Transverse colon (tissue), 4 donors: ENCODE data around the gene SLC5A1. TPM values are rescaled to one million over a fixed set of nuclear protein-coding genes. Genes with fewer than 3 reads are reported as not detected.

Source experiments
- DNase-seq: peaks from one replicate; pipeline ENCODE4 v3.0.0-alpha.2; 2019
- H3K27ac ChIP-seq, 4 donors: fragments of 200-600 bp; sonication (generic); 2 replicates each; pipeline ENCODE4 v1.5.1; 2016 to 2018; ENCODE audit warnings: inconsistent platforms in 4 of 4
- H3K27me3 ChIP-seq: fragments of 200-600 bp; sonication (generic); 2 replicates; pipeline ENCODE4 v1.5.1; 2017; ENCODE audit warnings: inconsistent platforms
- H3K36me3 ChIP-seq, 4 donors: fragments of 200-600 bp; sonication (generic); 2 replicates each; pipeline ENCODE4 v1.5.1; 2017 to 2019; ENCODE audit warnings: inconsistent platforms in 4 of 4
- H3K4me1 ChIP-seq, 4 donors: fragments of 200-600 bp; sonication (generic); 2 replicates each; pipeline ENCODE4 v1.5.1; 2017 to 2020; ENCODE audit warnings: inconsistent platforms in 4 of 4
- H3K4me3 ChIP-seq, 4 donors: fragments of 200-600 bp; sonication (generic); 1 replicate in 1 of 4; 2 replicates in 3 of 4; pipeline versions ENCODE4 v1.5.1 to v1.6.1; 2017 to 2019; ENCODE audit warnings: inconsistent platforms in 4 of 4
- H3K9me3 ChIP-seq, 2 donors: fragments of 200-600 bp; sonication (generic); 2 replicates each; pipeline ENCODE4 v1.5.1; 2017 to 2019; ENCODE audit warnings: inconsistent platforms in 2 of 2
- EP300 ChIP-seq: sonication (generic); formaldehyde crosslinking; IDR thresholded peaks from one replicate; pipeline ENCODE4 v1.6.1; 2017; ENCODE audit warnings: antibody characterized with exemption, low read depth
- POLR2A ChIP-seq: fragments of 450-650 bp; IDR thresholded peaks from one replicate; pipeline ENCODE4 v1.6.1; 2016; ENCODE audit warnings: antibody characterized with exemption, mild to moderate bottlenecking, moderate library complexity
- POLR2AphosphoS5 ChIP-seq, 3 donors: sonication (generic); formaldehyde crosslinking; IDR thresholded peaks; one replicate each; pipeline ENCODE4 v1.6.1; 2016; ENCODE audit warnings: antibody characterized with exemption in 3 of 3
- WGBS, 2 donors: methylation state at CpG; one replicate each; pipeline ENCODE4 v1.1.5; 2018; ENCODE audit warnings: low coverage in 1 of 2; 5-methylcytosine and 5-hydroxymethylcytosine counted together
- in situ Hi-C, 4 donors: fragments of 200-750 bp; cut with MboI; loops; one replicate each; pipeline versions ENCODE4 v1.15.0 to v1.15.1; 2017; ENCODE audit warnings: low sequenced_read_pairs in 3 of 4, low pct_ligation_motif_present in 1 of 4, low pct_unique_long_range_greater_than_20kb in 1 of 4
- intact Hi-C: fragments of 100-400 bp; cut with DNase I; formaldehyde crosslinking; loops from one replicate; pipeline ENCODE4 v1.15.1; 2023; ENCODE audit warnings: low total_unique reads
- total RNA-seq, 4 donors: library from RNA; depleted of rRNA; stranded (reverse); fragments of >200 nt; gene quantifications; one replicate each; pipeline ENCODE4 v1.1.0, GENCODE V29; 2016
- TF ChIP-seq, protein P1 (sequence below), 5 experiments: fragments of 200-600 bp in 3 of 5; fragments of 450-650 bp in 2 of 5; sonication (generic) in 3 of 5; IDR thresholded peaks; 1 replicate in 2 of 5; 2 replicates in 3 of 5; pipeline ENCODE4 v1.5.1; 2016 to 2017; ENCODE audit warnings: antibody characterized with exemption in 5 of 5, inconsistent platforms in 3 of 5, mild to moderate bottlenecking in 2 of 5, moderate library complexity in 1 of 5

Gene SLC5A1
- total RNA-seq, 4 donors from 2014 or later: 25.5 to 145 (median 83.2) TPM

DNA sequence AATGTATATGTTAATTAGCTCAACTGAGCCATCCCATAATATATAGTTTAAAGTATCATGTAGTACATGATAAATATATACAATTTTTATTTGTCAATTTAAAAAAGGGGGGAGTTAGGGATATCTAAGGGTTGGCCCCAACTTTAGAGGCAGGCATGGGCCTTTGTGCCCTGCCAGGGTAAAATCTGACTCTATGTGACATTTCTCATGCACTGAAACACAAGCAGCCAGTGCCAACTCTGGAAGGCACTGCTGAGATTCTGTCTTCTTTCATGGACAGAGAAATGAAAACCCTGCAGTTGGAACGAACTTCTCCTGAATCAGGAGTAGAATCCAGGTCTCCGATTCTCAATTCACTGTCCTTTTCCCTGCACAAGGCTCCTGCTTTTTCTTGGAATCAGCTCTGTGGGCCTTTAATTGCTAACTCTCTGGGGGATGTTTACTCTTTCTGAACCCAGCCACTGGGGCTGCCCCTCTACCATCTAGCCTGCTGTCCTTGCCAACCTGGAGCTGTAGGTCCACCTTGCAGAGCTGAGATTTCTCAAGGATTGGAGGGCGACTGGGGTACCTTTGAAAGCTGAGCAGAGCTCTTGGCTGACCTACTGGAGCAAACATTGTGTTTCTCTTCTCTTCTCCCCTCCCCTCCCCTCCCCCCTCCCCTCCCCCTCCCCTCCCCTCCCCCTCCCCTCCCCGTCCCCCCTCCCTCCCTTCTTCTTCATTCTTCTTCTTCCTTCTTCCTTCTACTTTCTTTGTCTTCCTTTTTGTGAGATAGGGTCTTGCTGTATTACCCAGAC lies 26.7 kb downstream of the SLC5A1 start:
- TF ChIP-seq POLR2AphosphoS5 (IDR thresholded peaks at IDR 0.05) (no peak), EP300 (no peak), POLR2A (no peak)
- TF ChIP-seq, protein P1, sequence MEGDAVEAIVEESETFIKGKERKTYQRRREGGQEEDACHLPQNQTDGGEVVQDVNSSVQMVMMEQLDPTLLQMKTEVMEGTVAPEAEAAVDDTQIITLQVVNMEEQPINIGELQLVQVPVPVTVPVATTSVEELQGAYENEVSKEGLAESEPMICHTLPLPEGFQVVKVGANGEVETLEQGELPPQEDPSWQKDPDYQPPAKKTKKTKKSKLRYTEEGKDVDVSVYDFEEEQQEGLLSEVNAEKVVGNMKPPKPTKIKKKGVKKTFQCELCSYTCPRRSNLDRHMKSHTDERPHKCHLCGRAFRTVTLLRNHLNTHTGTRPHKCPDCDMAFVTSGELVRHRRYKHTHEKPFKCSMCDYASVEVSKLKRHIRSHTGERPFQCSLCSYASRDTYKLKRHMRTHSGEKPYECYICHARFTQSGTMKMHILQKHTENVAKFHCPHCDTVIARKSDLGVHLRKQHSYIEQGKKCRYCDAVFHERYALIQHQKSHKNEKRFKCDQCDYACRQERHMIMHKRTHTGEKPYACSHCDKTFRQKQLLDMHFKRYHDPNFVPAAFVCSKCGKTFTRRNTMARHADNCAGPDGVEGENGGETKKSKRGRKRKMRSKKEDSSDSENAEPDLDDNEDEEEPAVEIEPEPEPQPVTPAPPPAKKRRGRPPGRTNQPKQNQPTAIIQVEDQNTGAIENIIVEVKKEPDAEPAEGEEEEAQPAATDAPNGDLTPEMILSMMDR (IDR thresholded peaks at IDR 0.05): no peak
- in situ Hi-C loops: loop anchor here in 1 of 4 donors (10.0 kb wide), 1 partner anchor 95 kb away; no protein-coding TSS in a partner anchor
- H3K9me3 ChIP-seq: no peaks in the 10 kb centered on the region
- no peaks in the 10 kb centered on the region for H3K27me3 ChIP-seq
- intact Hi-C loops: no loop called here
- peak overlapping the region in 2 of 4 donors; percentile 24 to 55 for H3K27ac ChIP-seq
- no peak overlapping the region for H3K4me3 ChIP-seq
- H3K4me1 ChIP-seq: peaks cover 0 to 22% (median 0%) of the 10 kb centered on the region in 4 donors
- H3K36me3 ChIP-seq: peaks cover 0 to 6% (median 0%) of the 10 kb centered on the region in 4 donors
- DNase-seq: no peak
- 74 to 80% methylated on average over 2 to 4 of the region's 4 CpGs for WGBS, 2 donors

DNA sequence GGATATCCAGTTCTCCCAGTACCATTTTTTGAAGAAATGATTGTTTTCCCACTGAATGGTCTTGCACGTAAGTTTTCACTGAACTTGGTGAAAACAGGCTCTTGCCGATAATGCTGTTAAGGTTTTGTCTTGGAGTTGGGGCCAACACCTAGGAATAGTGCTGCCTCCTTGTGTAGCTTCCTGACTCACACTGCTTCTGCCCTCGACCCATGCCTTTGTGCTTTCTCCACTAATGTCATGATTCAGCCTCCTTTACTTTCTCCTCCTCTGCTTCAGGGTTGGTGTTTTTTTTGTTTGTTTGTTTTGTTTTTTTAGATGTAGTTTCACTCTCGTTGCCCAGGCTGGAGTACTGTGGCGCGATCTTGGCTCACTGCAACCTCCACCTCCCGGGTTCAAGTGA lies 30.2 kb downstream of the SLC5A1 start:
- WGBS, 2 donors: 71 to 78% methylated on average over 3 to 7 of the region's 7 CpGs
- in situ Hi-C loops (loop anchor here in 1 of 4 donors (10.0 kb wide), 1 partner anchor 98 kb away; no protein-coding TSS in a partner anchor), intact Hi-C loops (no loop called here)
- TF ChIP-seq POLR2A (no peak), POLR2AphosphoS5 (IDR thresholded peaks at IDR 0.05) (no peak), EP300 (no peak)
- TF ChIP-seq, protein P1 (IDR thresholded peaks at IDR 0.05): no peak
- Histone ChIP-seq H3K9me3 (no peaks in the 10 kb centered on the region), H3K27me3 (no peaks in the 10 kb centered on the region), H3K36me3 (peaks cover 0 to 3% (median 0%) of the 10 kb centered on the region in 4 donors), H3K4me3 (no peak overlapping the region), H3K27ac (peak overlapping the region in 2 of 4 donors; percentile 50 to 55), H3K4me1 (peaks cover 0 to 48% (median 3%) of the 10 kb centered on the region in 4 donors)
- DNase-seq: no peak

DNA sequence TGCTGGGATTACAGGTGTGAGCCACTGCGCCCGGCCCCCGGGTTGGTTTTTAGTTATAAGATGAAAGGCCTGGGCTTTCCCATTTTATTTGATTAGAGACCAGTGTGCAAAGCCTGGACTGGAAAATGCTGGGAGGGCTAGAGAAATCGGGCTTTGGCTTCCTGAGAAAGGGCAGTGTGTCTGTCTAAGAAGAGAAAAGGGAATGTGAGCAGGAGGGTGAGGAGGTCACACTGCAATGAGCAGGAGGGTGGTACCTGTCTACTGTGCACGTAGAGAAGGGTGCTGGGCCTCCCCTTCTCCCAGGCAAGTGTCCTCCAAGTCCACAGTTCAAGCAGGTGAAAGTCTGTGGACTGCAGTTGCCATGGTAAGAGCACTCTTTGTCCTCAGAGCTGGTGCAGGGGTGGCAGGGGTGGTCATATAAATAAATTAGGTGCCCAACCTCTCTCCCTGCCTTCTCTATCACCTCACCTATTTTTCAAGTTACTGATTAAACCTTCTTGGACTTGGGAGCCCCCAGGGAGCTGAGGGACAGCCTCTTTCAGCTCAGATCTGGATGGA lies 30.8 kb downstream of the SLC5A1 start:
- H3K27me3 ChIP-seq: no peaks in the 10 kb centered on the region
- intact Hi-C loops: no loop called here
- peaks cover 0 to 53% (median 4%) of the 10 kb centered on the region in 4 donors for H3K4me1 ChIP-seq
- peak overlapping the region in 2 of 4 donors; percentile 50 to 57 for H3K27ac ChIP-seq
- peak; percentile 58 for DNase-seq
- H3K4me3 ChIP-seq: no peak overlapping the region
- in situ Hi-C loops: loop anchor here in 1 of 4 donors (10.0 kb wide), 1 partner anchor 99 kb away; no protein-coding TSS in a partner anchor
- H3K36me3 ChIP-seq: no peaks in the 10 kb centered on the region
- TF ChIP-seq EP300 (peak; percentile 42), POLR2A (peak; percentile 46), POLR2AphosphoS5 (IDR thresholded peaks at IDR 0.05) (peak in 2 of 3 donors; percentile 34 to 45)
- TF ChIP-seq, protein P1 (IDR thresholded peaks at IDR 0.05): no peak
- H3K9me3 ChIP-seq: no peaks in the 10 kb centered on the region
- WGBS, 2 donors: 46% methylated on average over 5 of the region's 5 CpGs; no CpG with 5 or more reads in 1 of the 2 donors
